CD4-positive, alpha-beta T cell treated with Interleukin-21 for 1 hour (primary cell): ENCODE data around the gene POLN.
"Not testable (repeated sequence)": the region's sequence is repeated elsewhere in the genome, so short reads cannot be mapped to it uniquely, and the experiment has no call there.

Experiments used
- DNase-seq: peaks from one replicate; pipeline ENCODE4 v3.0.0-alpha.2; 2020

POLN gene

GRCh38 chr4:2212831-2213230 lies 29.1 kb downstream of the POLN start:
- no peak for DNase-seq

GRCh38 chr4:2202789-2203188 lies 39.1 kb downstream of the POLN start:
- not testable (repeated sequence) for DNase-seq

GRCh38 chr4:2194496-2194895 lies 47.4 kb downstream of the POLN start:
- no peak for DNase-seq

GRCh38 chr4:2193326-2193725 lies 48.6 kb downstream of the POLN start:
- no peak for DNase-seq

- DNase-seq: no peak
Observed at GRCh38 chr4:2186865-2187172, 55.1 kb downstream of the POLN start.

- DNase-seq: no peak
Observed at GRCh38 chr4:2186133-2186864, 55.6 kb downstream of the POLN start.

GRCh38 chr4:2183394-2183793 lies 58.5 kb downstream of the POLN start:
- DNase-seq: no peak

DNA sequence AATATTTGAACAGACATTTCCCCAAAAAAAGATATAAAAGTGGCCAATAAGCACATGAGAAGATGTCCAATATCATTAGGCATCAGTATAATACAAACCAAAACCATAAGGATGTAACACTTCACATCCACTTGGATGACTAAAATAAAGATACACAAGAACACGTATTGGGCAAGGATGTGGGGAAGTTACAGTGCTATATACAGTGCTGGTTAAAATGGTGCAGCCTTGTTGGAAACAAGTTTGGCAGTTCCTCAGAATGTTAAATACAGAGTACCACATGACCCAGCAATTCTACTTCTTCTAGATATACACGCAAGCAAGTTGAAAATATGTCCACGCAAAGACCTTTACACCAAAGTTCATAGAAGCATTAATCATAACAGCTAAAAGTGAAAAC lies 58.9 kb downstream of the POLN start:
- no peak for DNase-seq

DNA sequence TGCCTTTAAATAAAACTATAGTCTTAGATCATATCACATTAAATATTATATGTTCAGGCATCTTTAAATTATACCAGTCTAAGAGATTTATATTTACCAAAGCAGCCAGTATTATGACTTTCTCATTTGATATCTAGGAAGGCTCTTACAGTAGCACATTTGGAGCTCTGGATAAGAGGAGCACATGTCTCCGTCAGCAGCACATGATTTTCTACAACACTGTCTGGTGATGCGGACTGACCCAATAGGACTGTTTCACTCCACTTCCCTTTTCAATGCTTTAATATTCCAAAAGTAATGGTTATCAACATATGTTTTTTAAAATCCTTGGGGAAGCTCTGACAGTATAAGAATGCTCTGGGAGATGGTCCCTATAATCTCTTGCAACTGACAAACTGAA lies 61.5 kb downstream of the POLN start:
- DNase-seq: no peak

GRCh38 chr4:2179717-2180116 lies 62.2 kb downstream of the POLN start:
- no peak for DNase-seq

DNA sequence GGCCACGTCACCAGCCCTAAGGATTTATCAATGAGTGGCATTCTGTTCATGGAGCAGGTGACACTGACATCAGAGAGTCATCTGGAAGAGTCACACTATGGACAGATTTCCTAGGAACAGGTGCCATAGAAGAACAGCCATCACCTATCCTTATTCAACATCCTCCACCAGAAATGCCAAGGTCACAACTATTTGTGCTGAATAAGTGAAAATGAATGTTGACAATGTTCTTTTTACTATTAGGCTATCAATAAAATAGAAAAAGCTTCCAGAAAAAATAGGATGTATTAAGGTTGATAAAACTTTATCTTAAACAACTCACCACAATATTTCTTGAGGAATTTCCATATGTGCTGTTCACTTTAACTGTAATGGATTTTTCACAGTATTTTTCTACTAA lies 62.9 kb downstream of the POLN start:
- no peak for DNase-seq

GRCh38 chr4:2177443-2178093 lies 64.4 kb downstream of the POLN start:
- no peak for DNase-seq

- DNase-seq: no peak
Observed at GRCh38 chr4:2175990-2176698, 65.8 kb downstream of the POLN start.

DNA sequence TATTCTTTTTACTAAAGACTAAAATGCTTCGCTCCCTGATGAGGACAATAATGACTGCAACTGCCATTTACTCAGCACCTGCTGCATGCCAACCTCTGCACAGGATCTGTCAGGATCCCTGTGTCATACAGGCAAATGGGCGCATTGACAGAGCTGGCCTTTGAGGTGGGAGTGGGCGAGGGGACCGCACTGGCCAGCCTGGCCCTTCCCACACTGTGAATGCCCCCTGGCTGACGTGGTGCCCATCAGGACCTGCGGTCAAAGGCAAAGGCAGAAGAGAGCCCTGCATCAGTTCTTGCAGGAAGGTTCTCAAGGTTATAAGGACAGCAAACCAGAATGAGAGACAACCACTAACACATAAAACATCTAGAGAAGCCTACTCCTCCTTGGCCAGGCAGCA lies 67.9 kb downstream of the POLN start:
- no peak for DNase-seq

GRCh38 chr4:2172627-2173231 lies 69.2 kb downstream of the POLN start:
- DNase-seq: peak; percentile 1

- no peak for DNase-seq
Observed at GRCh38 chr4:2172161-2172560, 69.8 kb downstream of the POLN start.

- no peak for DNase-seq
Observed at GRCh38 chr4:2168469-2169319, 73.2 kb downstream of the POLN start.

DNA sequence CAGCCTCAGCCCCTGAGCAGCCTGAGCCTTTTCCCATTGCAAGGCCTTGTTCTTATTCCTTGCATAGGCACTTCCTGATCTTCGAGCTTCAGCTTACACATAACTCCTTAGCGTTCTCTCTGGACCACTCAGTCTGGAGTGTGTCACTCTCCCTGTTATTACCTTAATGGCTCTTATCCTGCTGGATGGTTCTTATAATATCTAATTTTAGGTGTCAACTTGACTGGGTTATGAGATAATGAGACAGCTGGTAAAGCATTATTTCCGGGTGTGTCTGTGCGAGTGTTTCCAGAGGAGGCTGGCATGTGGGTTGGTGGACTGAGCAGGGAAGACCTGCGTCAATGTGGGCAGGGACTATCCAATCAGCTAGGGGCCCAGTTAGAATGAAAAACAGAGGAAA lies 75.7 kb downstream of the POLN start:
- no peak for DNase-seq

- no peak for DNase-seq
Observed at GRCh38 chr4:2165391-2165790, 76.5 kb downstream of the POLN start.

- DNase-seq: no peak
Observed at GRCh38 chr4:2163311-2163821, 78.6 kb downstream of the POLN start.

DNA sequence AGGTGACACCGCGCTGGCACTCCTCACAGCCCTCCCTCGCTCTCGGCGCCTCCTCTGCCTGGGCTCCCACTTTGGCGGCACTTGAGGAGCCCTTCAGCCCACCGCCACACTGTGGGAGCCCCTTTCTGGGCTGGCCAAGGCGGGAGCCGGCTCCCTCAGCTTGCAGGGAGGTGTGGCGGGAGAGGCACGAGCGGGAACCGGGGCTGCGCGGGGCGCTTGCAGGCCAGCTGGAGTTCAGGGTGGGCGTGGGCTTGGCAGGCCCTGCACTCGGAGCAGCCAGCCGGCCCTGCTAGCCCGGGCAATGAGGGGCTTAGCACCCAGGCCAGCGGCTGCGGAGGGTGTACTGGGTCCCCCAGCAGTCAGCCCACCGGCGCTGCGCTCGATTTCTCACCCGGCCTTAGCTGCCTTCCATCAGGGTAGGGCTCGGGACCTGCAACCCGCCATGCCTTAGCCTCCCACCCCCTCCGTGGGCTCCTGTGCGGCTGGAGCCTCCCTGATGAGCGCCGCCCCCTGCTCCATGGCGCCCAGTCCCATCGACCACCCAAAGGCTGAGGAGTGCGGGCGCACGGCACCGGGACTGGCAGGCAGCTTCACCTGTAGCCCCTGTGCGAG lies 80.7 kb downstream of the POLN start:
- DNase-seq: not testable (repeated sequence)

- no peak for DNase-seq
Observed at GRCh38 chr4:2159931-2160330, 82.0 kb downstream of the POLN start.
